HG03469 (cell line): ENCODE measurements around the gene NOTCH3.

Experiments used
- ATAC-seq: cut with Tn5 transposase; IDR thresholded peaks from one replicate; pipeline ENCODE4 v1.9.1; 2021; ENCODE audit warnings: mild to moderate bottlenecking, moderate library complexity, moderate number of reproducible peaks; ENCODE audit not compliant: unreplicated experiment

The NOTCH3 gene

GRCh38 chr19:15109768-15110417 lies 90.9 kb downstream of the NOTCH3 start:
- ATAC-seq = no peak
